HepG2 (cell line): ENCODE results near the gene NSD2. TPM values are rescaled to one million over a fixed set of nuclear protein-coding genes. Genes with fewer than 3 reads are reported as not detected.
A peak's percentile ranks its signal among the peaks of the same experiment; 100 is the strongest.

ENCODE experiments used
- ATAC-seq: fragments of 200-7000 bp; cut with Tn5 transposase; 3 replicates; pipeline ENCODE4 v1.9.1; 2020; ENCODE audit warnings: mild to moderate bottlenecking, moderate library complexity
- BruUV-seq: library from RNA; stranded (reverse); fragments of 400-500 nt; replicated peaks from 2 replicates; lab custom pipeline; 2021; lab: Mats Ljungman, UMichigan
- CTCF ChIA-PET: fragments of 300-600 bp; formaldehyde crosslinking; extraction: SDS; loops from one replicate; lab custom pipeline; 2021; ENCODE audit warnings: low total read pairs, inconsistent platforms, low intra/inter-chr PET ratio; lab: Yijun Ruan, JAX
- POLR2A ChIA-PET: fragments of 350-600 bp; sonication (Branson Sonifier 250); formaldehyde crosslinking; loops from one replicate; lab custom pipeline; 2020; ENCODE audit warnings: antibody characterized with exemption, inconsistent platforms; lab: Yijun Ruan, JAX
- DNase-seq: peaks from one replicate; pipeline ENCODE4 v3.0.0-alpha.2; 2015; ENCODE audit warnings: low spot score
- FAIRE-seq: peaks from 3 replicates; lab custom pipeline; 2011; peaks lifted over from hg19 to GRCh38; lab: Jason Lieb, UNC
- H2AFZ ChIP-seq: one replicate; pipeline ENCODE4 v1.6.1; 2011; ENCODE audit warnings: low read length, inconsistent platforms
- H3K27ac ChIP-seq: fragments of 300-600 bp; 3 replicates; pipeline ENCODE4 v1.8.0; 2011; ENCODE audit warnings: mixed run types, mild to moderate bottlenecking, mixed read lengths, low read length, inconsistent platforms; ENCODE audit not compliant: insufficient read depth; ENCODE audit errors: extremely low read length
- H3K27me3 ChIP-seq, 2 experiments: fragments of 200-600 bp in 1 of 2; 2 replicates in 1 of 2; 3 replicates in 1 of 2; pipeline versions ENCODE4 v1.6.0 to v1.8.0; 2011; ENCODE audit warnings: low read length in 2 of 2, mild to moderate bottlenecking in 2 of 2, moderate library complexity in 2 of 2, inconsistent platforms in 1 of 2; ENCODE audit not compliant: insufficient read depth in 2 of 2, control insufficient read depth in 1 of 2
- H3K36me3 ChIP-seq, 2 experiments: fragments of 200-600 bp in 1 of 2; replicated peaks in 1 of 2; 2 replicates in 1 of 2; 3 replicates in 1 of 2; pipeline versions ENCODE4 v1.5.1 to v1.8.0; 2011; ENCODE audit warnings: low read length in 2 of 2, inconsistent platforms in 1 of 2; ENCODE audit not compliant: insufficient read depth in 2 of 2, control insufficient read depth in 1 of 2
- H3K4me1 ChIP-seq: 2 replicates; pipeline ENCODE4 v1.5.1; 2012; ENCODE audit warnings: low read length, inconsistent platforms; ENCODE audit not compliant: insufficient read depth
- H3K4me2 ChIP-seq: 2 replicates; pipeline ENCODE4 v1.6.0; 2011; ENCODE audit warnings: low read depth, low read length, inconsistent platforms
- H3K4me3 ChIP-seq, 3 experiments: fragments of 200-600 bp in 1 of 3; sonication (generic), shearing (Covaris generic) in 1 of 3; replicated peaks in 1 of 3; 2 replicates each; pipeline ENCODE4 v1.5.1; 2011 to 2016; ENCODE audit warnings: low read length in 3 of 3, inconsistent platforms in 2 of 3, low read depth in 2 of 3, mild to moderate bottlenecking in 2 of 3, control low read depth in 1 of 3, mixed read lengths in 1 of 3; ENCODE audit not compliant: insufficient read depth in 1 of 3
- H3K79me2 ChIP-seq: one replicate; pipeline ENCODE4 v1.6.1; 2011; ENCODE audit warnings: low read length, inconsistent platforms; ENCODE audit not compliant: insufficient read depth
- H3K9ac ChIP-seq: 2 replicates; pipeline ENCODE4 v1.6.0; 2011; ENCODE audit warnings: mild to moderate bottlenecking, low read depth, low read length, inconsistent platforms; ENCODE audit not compliant: insufficient read depth
- H3K9me3 ChIP-seq: 2 replicates; pipeline ENCODE4 v1.5.1; 2012; ENCODE audit warnings: mild to moderate bottlenecking, low read length
- H4K20me1 ChIP-seq: 2 replicates; pipeline ENCODE4 v1.6.0; 2011; ENCODE audit warnings: inconsistent platforms, mild to moderate bottlenecking, low read length, moderate library complexity; ENCODE audit not compliant: insufficient read depth
- AGO2 ChIP-seq: fragments of 200-400 bp; formaldehyde crosslinking; optimal IDR thresholded peaks from 2 replicates; pipeline ENCODE3; 2017; ENCODE audit warnings: mild to moderate bottlenecking, low read depth, low read length, moderate library complexity
- CBX1 ChIP-seq: IDR thresholded peaks from one replicate; pipeline ENCODE4 v1.6.1; 2016; ENCODE audit warnings: antibody characterized with exemption, low read depth
- CREB1 ChIP-seq, 2 experiments: fragments of 450-650 bp in 1 of 2; IDR thresholded peaks; 2 replicates each; pipeline ENCODE4 v1.6.1; 2016 to 2017; ENCODE audit warnings: control low read depth in 1 of 2, mild to moderate bottlenecking in 1 of 2, missing compliant biosample characterization in 1 of 2, missing genetic modification characterization in 1 of 2
- DRAP1 ChIP-seq: IDR thresholded peaks from 2 replicates; pipeline ENCODE4 v1.6.1; 2016; ENCODE audit warnings: missing genetic modification reagents, missing compliant biosample characterization
- NKX3-1 ChIP-seq: sonication (generic); formaldehyde crosslinking; IDR thresholded peaks from 2 replicates; pipeline ENCODE4 v1.5.0; 2020; ENCODE audit warnings: missing genetic modification reagents
- THAP7 ChIP-seq: sonication (generic); formaldehyde crosslinking; IDR thresholded peaks from 2 replicates; pipeline ENCODE4 v1.8.1; 2023; ENCODE audit warnings: mild to moderate bottlenecking, missing genetic modification reagents
- THAP8 ChIP-seq: sonication (generic); formaldehyde crosslinking; IDR thresholded peaks from 2 replicates; pipeline ENCODE4 v1.5.1; 2020; ENCODE audit warnings: missing genetic modification reagents, mild to moderate bottlenecking, borderline replicate concordance
- ZNF329 ChIP-seq: sonication (generic); formaldehyde crosslinking; IDR thresholded peaks from 2 replicates; pipeline ENCODE4 v1.9.0; 2021; ENCODE audit warnings: low read depth, mild to moderate bottlenecking, missing genetic modification reagents
- ZNF503 ChIP-seq: sonication (generic); formaldehyde crosslinking; IDR thresholded peaks from 2 replicates; pipeline ENCODE4 v1.4.0; 2020; ENCODE audit warnings: missing genetic modification reagents
- ZNF589 ChIP-seq: sonication (generic); formaldehyde crosslinking; conservative IDR thresholded peaks from 2 replicates; pipeline ENCODE4 v1.8.0; 2022; ENCODE audit warnings: mild to moderate bottlenecking, moderate library complexity, missing genetic modification reagents
- ZSCAN5A ChIP-seq: sonication (generic); formaldehyde crosslinking; IDR thresholded peaks from 2 replicates; pipeline ENCODE4 v1.8.0; 2022; ENCODE audit warnings: mild to moderate bottlenecking, missing genetic modification reagents, borderline replicate concordance
- WGBS: methylation state at CpG from one replicate; pipeline ENCODE4 v1.1.6; 2017; ENCODE audit warnings: low lambda C conversion rate; 5-methylcytosine and 5-hydroxymethylcytosine counted together
- in situ Hi-C: cut with HindIII; loops from 2 replicates; pipeline ENCODE4 v1.10.0; 2017; ENCODE audit warnings: low pct_unique_long_range_greater_than_20kb; ENCODE audit not compliant: extremely low pct_ligation_motif_present
- intact Hi-C: fragments of 100-400 bp; cut with micrococcal nuclease; formaldehyde crosslinking; loops from one replicate; pipeline ENCODE4 v1.10.0; 2022; ENCODE audit not compliant: unreplicated experiment
- polyA plus RNA-seq, 8 experiments: library from polyadenylated mRNA; depleted of rRNA in 3 of 8; stranded (reverse) in 7 of 8; unstranded in 1 of 8; fragments of >200 nt; fragmentation: Illumina TruSeq in 4 of 8; extraction: Trizol in 4 of 8; gene quantifications; 2 replicates each; pipeline versions ENCODE4 v1.2.1 to v1.2.3, GENCODE V29; 2011 to 2016; ENCODE audit warnings: low read depth in 4 of 8, missing spikeins in 1 of 8, mixed read lengths in 1 of 8; ENCODE audit not compliant: insufficient read depth in 1 of 8
- total RNA-seq, 5 experiments: library from RNA; depleted of rRNA; stranded (reverse); fragments of >200 nt; fragmentation: Illumina TruSeq; extraction: Trizol; gene quantifications; 2 replicates each; pipeline ENCODE4 v1.2.3, GENCODE V29; 2016; ENCODE audit warnings: low read depth in 1 of 5

Gene NSD2
- total and polyA plus RNA-seq, 2 of the 13 experiments (the other 11 are each of a cell fraction or from before 2014, with no cell fraction given): 22.0 to 65.9 TPM

- H2AFZ ChIP-seq: no peak overlapping the region
- TF ChIP-seq ZNF589 (CRISPR knock-in tag) (no peak), AGO2 (peak; percentile 31)
- TF ChIP-seq, all 625 proteins: peak for 1
- H3K4me2 ChIP-seq: no peak overlapping the region
- H3K27me3 ChIP-seq: no peaks in the 10 kb centered on the region; a peak in 1 of 5 replicates
- DNase-seq (no peak), ATAC-seq (no peak), FAIRE-seq (no peak)
- H4K20me1 ChIP-seq: no peaks in the 10 kb centered on the region
- in situ Hi-C loops: no loop called here
- BruUV-seq: no TSS peak
- peaks cover 15% of the 10 kb centered on the region; the same call in 1 of the 2 replicates for H3K4me1 ChIP-seq
- no peaks in the 10 kb centered on the region for H3K9me3 ChIP-seq
- intact Hi-C loops: no loop called here
- H3K27ac ChIP-seq: no peak overlapping the region
- CTCF ChIA-PET: no interaction called here
- H3K9ac ChIP-seq: no peak overlapping the region
- peaks cover 46 to 89% of the 10 kb centered on the region in 2 experiments for H3K36me3 ChIP-seq
- no peak overlapping the region for H3K4me3 ChIP-seq
- H3K79me2 ChIP-seq: no peaks in the 10 kb centered on the region
- POLR2A ChIA-PET: no interaction called here
- over 99% methylated on average over 12 of the region's 15 CpGs for WGBS
Measured at GRCh38 chr4:1958276-1959103, 87.3 kb downstream of the NSD2 start.

GRCh38 chr4:1959104-1959384 is 87.9 kb downstream of the NSD2 start:
- ATAC-seq: no peak
- DNase-seq: no peak
- WGBS: 95% methylated on average over 5 of the region's 5 CpGs
- H3K9me3 ChIP-seq: no peaks in the 10 kb centered on the region
- no peak for FAIRE-seq
- intact Hi-C loops (no loop called here), in situ Hi-C loops (no loop called here)
- H3K79me2 ChIP-seq: no peaks in the 10 kb centered on the region
- no TSS peak for BruUV-seq
- no peaks in the 10 kb centered on the region; a peak in 1 of 5 replicates for H3K27me3 ChIP-seq
- H4K20me1 ChIP-seq: no peaks in the 10 kb centered on the region
- no peak overlapping the region for H3K27ac ChIP-seq
- no peak overlapping the region for H3K4me2 ChIP-seq
- ChIA-PET POLR2A (no interaction called here), CTCF (no interaction called here)
- H3K36me3 ChIP-seq: peaks cover 46 to 94% of the 10 kb centered on the region in 2 experiments
- no peak overlapping the region for H2AFZ ChIP-seq
- H3K9ac ChIP-seq: no peak overlapping the region
- no peak overlapping the region for H3K4me3 ChIP-seq
- H3K4me1 ChIP-seq: peaks cover 18% of the 10 kb centered on the region; the same call in 1 of the 2 replicates
- no peak for TF ChIP-seq NKX3-1 (CRISPR knock-in tag)
- no peak for TF ChIP-seq ZNF329 (CRISPR knock-in tag)
- no peak for TF ChIP-seq CBX1
- no peak for TF ChIP-seq CREB1 (IDR thresholded peaks at IDR 0.05)
- no peak for TF ChIP-seq CREB1 (CRISPR knock-in tag; IDR thresholded peaks at IDR 0.05)
- TF ChIP-seq THAP8 (CRISPR knock-in tag): no peak
- no peak for TF ChIP-seq ZNF503 (CRISPR knock-in tag)
- TF ChIP-seq THAP7 (CRISPR knock-in tag): no peak
- TF ChIP-seq ZSCAN5A (CRISPR knock-in tag): no peak
- TF ChIP-seq DRAP1: no peak
